ENCODE results near the gene SZT2.

Gene SZT2

DNA sequence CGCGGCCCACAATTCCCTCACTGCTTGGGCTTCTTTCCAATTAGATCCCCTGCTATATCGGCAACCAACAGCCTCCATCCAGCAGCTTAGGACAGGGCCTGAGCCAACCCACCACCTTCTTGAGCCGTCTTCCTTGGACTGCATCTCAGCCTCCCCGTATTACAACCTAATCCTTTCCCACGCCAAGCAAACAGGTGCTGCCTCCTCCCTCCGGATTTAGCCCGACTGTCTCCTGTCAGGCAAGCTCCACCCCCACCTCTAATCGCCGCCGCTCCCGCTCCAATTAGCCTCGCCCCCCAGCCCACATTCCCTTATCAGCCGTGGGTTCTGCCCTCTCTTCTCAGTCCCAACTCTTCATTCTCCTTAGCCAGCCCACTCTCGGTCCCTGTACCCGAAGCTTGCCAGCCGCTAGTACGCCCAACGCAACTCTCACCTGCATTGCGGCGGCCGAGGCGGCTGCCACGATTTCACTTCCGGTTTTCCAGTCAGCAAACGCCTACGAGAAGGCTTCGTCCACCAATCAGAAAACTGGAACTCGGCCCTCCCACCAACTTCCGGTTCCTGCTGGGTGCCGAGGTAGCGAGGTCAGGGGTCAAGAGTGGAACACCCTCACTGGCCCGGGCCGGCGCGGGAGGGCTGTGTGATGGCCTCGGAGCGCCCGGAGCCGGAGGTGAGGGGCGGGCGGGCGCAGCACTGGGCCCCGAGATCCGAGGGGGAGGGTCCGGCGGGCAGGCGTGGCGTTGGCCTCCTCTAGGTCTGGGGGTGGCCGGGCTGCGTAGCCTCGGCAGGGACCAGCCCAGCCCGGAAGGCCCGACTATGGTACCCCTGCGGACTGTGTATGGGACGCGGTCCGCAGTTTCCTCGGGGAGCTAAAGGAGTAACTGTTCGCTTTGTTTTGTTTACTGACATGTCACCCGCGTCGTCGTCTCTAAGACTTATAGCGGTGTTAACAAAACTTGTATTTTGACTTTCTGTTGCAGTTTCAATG, at the start of gene SZT2, which contains the start of gene MED8:
Gene SZT2, plus strand, starts transcription at position 574 of the 988 bp plus-strand sequence. Its CDS starts 70 bp downstream, at position 644.
Gene MED8, minus strand, starts transcription at position 475 of the 988 bp plus-strand sequence. Its CDS starts 36 bp downstream, at position 439.
- no peaks in the 10 kb centered on the region for H3K27me3 ChIP-seq (ENCODE audit: control insufficient read depth in 1 of 2, insufficient read depth in 2 of 2, low read length in 2 of 2)
- no peaks in the 10 kb centered on the region for H3K9me3 ChIP-seq (ENCODE audit: control insufficient read depth in 2 of 2, low read length in 2 of 2)
- H3K4me1 ChIP-seq (ENCODE audit: control insufficient read depth, insufficient read depth, low read length): peaks cover 21% of the 10 kb centered on the region

DNA sequence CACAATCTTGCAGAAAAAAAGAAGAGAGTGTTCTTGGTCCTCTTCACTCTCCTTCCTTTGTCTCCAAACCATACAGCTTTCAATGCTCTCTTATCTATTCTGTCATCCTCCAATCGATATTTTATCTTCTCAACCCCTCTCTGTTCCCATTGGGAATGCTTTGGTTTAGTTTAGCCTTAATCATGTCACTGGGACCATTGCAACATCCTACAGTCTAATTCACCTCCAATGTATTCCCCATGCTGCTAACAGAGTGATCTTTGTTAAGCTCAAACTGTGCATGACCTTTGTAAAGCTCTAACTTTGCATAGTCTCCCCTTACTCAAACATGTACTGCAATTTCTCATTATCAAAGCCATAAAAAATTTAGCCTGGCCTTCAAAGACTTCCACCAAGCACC, 49.1 kb upstream of the SZT2 start:
- Histone ChIP-seq H3K4me3 (ENCODE audit: low read length in 2 of 2) (no peak overlapping the region), H3K27me3 (ENCODE audit: control insufficient read depth in 1 of 2, insufficient read depth in 2 of 2, low read length in 2 of 2) (no peaks in the 10 kb centered on the region), H3K27ac (ENCODE audit: low read length) (no peak overlapping the region), H3K9me3 (ENCODE audit: control insufficient read depth in 2 of 2, low read length in 2 of 2) (no peaks in the 10 kb centered on the region), H3K9ac (ENCODE audit: low read length in 2 of 2) (no peak overlapping the region), H3K4me1 (ENCODE audit: control insufficient read depth, insufficient read depth, low read length) (no peaks in the 10 kb centered on the region), H3K36me3 (ENCODE audit: control insufficient read depth in 2 of 2, insufficient read depth in 2 of 2, low read length in 2 of 2) (no peaks in the 10 kb centered on the region)

More for the DNA sequence above, at the start of gene SZT2, which contains the start of gene MED8:
- peak within 1 kb of the TSS; percentile 73 for H3K27ac ChIP-seq (ENCODE audit: low read length)
- peaks cover 27% of the 10 kb centered on the region in 2 donors for H3K36me3 ChIP-seq (ENCODE audit: control insufficient read depth in 2 of 2, insufficient read depth in 2 of 2, low read length in 2 of 2)
- H3K4me3 ChIP-seq (ENCODE audit: low read length in 2 of 2): peak within 1 kb of the TSS; percentile 94 to 99
- H3K9ac ChIP-seq (ENCODE audit: low read length in 2 of 2): peak within 1 kb of the TSS; percentile 92 to 97

DNA sequence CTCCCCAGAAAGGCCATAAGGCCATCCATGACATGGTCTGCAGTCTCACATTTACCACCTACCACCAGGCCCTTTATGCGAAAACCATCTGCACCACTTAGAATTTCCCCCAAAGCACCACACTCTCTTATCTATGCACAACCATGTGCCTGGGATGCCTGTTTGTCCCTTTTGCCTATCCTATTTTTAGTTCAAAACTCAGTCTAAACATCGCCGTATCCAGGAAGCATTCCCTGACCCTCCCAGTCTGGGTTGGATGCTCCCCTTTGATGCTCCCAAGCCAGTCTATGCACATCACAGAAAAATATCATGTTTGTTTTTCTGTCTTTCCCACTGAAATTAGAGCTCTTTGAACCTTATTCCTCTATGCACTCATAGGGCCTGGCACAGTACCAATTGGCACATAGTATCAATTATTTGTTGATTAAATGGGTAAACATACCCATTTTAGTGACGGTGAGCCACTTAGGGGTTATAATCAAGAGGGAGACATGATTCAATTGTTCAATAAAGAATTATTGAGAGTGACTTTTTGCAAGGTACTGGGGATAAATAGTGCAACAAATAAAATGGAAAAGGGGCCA, 45.3 kb upstream of the SZT2 start:
- no peaks in the 10 kb centered on the region for H3K9me3 ChIP-seq (ENCODE audit: control insufficient read depth in 2 of 2, low read length in 2 of 2)
- no peak overlapping the region for H3K9ac ChIP-seq (ENCODE audit: low read length in 2 of 2)
- no peaks in the 10 kb centered on the region for H3K36me3 ChIP-seq (ENCODE audit: control insufficient read depth in 2 of 2, insufficient read depth in 2 of 2, low read length in 2 of 2)
- H3K27ac ChIP-seq (ENCODE audit: low read length): no peak overlapping the region
- no peaks in the 10 kb centered on the region for H3K27me3 ChIP-seq (ENCODE audit: control insufficient read depth in 1 of 2, insufficient read depth in 2 of 2, low read length in 2 of 2)
- no peak overlapping the region for H3K4me3 ChIP-seq (ENCODE audit: low read length in 2 of 2)
- peaks cover 13% of the 10 kb centered on the region for H3K4me1 ChIP-seq (ENCODE audit: control insufficient read depth, insufficient read depth, low read length)

DNA sequence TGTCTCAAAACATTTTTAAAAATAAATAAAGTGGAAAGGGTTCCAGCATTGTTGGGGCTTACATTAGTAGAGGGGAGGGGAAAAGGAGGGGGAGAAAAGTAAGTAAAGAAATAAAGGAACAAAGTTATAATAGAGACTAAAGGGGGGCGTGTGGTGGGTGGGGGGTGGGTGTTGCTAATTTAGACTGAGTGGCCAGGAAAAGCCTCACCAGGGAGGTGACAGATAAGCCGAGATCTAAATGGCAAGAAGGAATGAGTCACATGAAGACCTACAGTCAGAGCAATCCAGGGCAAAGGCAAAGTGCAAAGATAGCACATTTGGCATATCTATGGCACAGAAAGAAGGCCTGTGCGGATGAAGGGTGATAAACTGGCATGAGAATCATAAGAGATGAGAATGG, 44.6 kb upstream of the SZT2 start:
- Histone ChIP-seq H3K4me1 (ENCODE audit: control insufficient read depth, insufficient read depth, low read length) (peaks cover 20% of the 10 kb centered on the region), H3K9me3 (ENCODE audit: control insufficient read depth in 2 of 2, low read length in 2 of 2) (no peaks in the 10 kb centered on the region), H3K36me3 (ENCODE audit: control insufficient read depth in 2 of 2, insufficient read depth in 2 of 2, low read length in 2 of 2) (no peaks in the 10 kb centered on the region), H3K4me3 (ENCODE audit: low read length in 2 of 2) (no peak overlapping the region), H3K27me3 (ENCODE audit: control insufficient read depth in 1 of 2, insufficient read depth in 2 of 2, low read length in 2 of 2) (no peaks in the 10 kb centered on the region), H3K9ac (ENCODE audit: low read length in 2 of 2) (no peak overlapping the region), H3K27ac (ENCODE audit: low read length) (no peak overlapping the region)

DNA sequence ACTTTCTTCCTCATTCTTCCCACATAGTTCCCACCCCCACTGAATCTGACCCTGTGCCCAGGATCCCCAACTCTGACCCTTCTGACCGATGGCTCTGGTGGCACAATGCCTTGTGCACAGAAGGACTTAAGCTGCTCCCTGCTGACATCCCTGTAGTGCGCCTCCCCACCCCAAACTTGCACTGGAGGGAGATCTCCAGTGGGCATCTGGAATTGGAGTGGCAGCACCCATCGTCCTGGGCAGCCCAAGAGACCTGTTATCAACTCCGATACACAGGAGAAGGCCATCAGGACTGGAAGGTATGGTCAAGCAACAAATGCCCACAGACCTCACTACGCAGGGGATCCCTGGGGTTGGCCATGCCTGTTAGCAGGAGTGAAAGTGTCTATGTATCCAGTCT, 43.1 kb upstream of the SZT2 start:
- peaks cover 20% of the 10 kb centered on the region for H3K4me1 ChIP-seq (ENCODE audit: control insufficient read depth, insufficient read depth, low read length)
- H3K36me3 ChIP-seq (ENCODE audit: control insufficient read depth in 2 of 2, insufficient read depth in 2 of 2, low read length in 2 of 2): no peaks in the 10 kb centered on the region
- no peak overlapping the region for H3K4me3 ChIP-seq (ENCODE audit: low read length in 2 of 2)
- no peaks in the 10 kb centered on the region for H3K9me3 ChIP-seq (ENCODE audit: control insufficient read depth in 2 of 2, low read length in 2 of 2)
- H3K9ac ChIP-seq (ENCODE audit: low read length in 2 of 2): no peak overlapping the region
- no peaks in the 10 kb centered on the region for H3K27me3 ChIP-seq (ENCODE audit: control insufficient read depth in 1 of 2, insufficient read depth in 2 of 2, low read length in 2 of 2)
- no peak overlapping the region for H3K27ac ChIP-seq (ENCODE audit: low read length)

DNA sequence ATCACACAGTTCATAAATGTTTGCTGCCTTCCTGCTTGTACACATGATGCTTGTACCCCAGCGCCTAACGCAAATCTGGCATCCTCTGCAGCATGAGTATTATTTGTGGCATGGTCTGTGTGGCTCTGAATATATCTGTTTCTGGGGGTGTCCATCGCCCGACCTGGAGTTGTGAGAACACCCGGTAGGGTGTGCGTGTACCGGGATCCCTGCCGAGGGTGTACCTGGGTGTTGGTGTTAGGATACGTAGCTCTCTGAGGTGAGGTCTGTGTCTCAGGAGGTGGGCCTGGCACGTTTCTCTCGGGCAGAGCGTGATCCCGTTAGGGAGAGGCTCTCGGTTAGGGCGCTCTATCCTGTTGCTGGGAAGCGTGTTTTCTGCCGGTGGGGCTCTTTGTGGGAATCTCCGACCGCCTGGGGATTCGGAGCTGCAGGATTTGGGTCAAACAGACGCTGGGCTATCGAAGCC, 41.3 kb upstream of the SZT2 start:
- no peaks in the 10 kb centered on the region for H3K27me3 ChIP-seq (ENCODE audit: control insufficient read depth in 1 of 2, insufficient read depth in 2 of 2, low read length in 2 of 2)
- peak overlapping the region; percentile 82 for H3K27ac ChIP-seq (ENCODE audit: low read length)
- no peaks in the 10 kb centered on the region for H3K9me3 ChIP-seq (ENCODE audit: control insufficient read depth in 2 of 2, low read length in 2 of 2)
- no peaks in the 10 kb centered on the region for H3K36me3 ChIP-seq (ENCODE audit: control insufficient read depth in 2 of 2, insufficient read depth in 2 of 2, low read length in 2 of 2)
- peaks cover 20% of the 10 kb centered on the region for H3K4me1 ChIP-seq (ENCODE audit: control insufficient read depth, insufficient read depth, low read length)
- H3K9ac ChIP-seq (ENCODE audit: low read length in 2 of 2): peak overlapping the region; percentile 76 to 86
- peak overlapping the region; percentile 73 to 79 for H3K4me3 ChIP-seq (ENCODE audit: low read length in 2 of 2)

DNA sequence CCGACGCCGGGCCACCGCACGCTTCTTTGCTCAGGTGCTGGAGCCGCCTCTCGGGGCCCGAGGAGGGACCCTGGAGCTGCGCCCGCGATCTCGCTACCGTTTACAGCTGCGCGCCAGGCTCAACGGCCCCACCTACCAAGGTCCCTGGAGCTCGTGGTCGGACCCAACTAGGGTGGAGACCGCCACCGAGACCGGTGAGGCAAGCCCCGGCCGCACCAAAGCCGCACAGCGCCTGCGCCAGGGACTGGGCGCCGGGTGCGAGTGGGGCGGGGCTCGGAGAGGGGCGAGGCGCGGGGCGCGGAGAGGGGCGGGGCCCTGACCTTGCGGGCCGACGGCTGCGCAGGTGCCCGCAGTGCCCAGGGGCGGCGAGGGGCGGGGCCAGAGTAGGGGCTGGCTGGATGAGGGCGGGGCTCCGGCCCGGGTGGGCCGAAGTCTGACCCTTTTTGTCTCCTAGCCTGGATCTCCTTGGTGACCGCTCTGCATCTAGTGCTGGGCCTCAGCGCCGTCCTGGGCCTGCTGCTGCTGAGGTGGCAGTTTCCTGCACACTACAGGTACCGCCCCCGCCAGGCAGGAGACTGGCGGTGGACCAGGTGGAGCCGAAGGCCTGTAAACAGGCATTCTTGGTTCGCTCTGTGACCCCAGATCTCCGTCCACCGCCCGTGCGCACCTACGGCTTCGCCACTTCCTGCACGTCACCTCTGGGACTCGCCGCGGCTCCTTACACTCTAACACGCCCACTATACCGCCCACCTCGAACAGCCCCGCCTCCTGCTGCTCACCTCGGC, 40.7 kb upstream of the SZT2 start:
- Histone ChIP-seq H3K27me3 (ENCODE audit: control insufficient read depth in 1 of 2, insufficient read depth in 2 of 2, low read length in 2 of 2) (no peaks in the 10 kb centered on the region), H3K9ac (ENCODE audit: low read length in 2 of 2) (peak overlapping the region; percentile 76 to 86), H3K4me1 (ENCODE audit: control insufficient read depth, insufficient read depth, low read length) (peaks cover 20% of the 10 kb centered on the region), H3K4me3 (ENCODE audit: low read length in 2 of 2) (peak overlapping the region; percentile 73 to 79), H3K36me3 (ENCODE audit: control insufficient read depth in 2 of 2, insufficient read depth in 2 of 2, low read length in 2 of 2) (no peaks in the 10 kb centered on the region), H3K27ac (ENCODE audit: low read length) (peak overlapping the region; percentile 82), H3K9me3 (ENCODE audit: control insufficient read depth in 2 of 2, low read length in 2 of 2) (no peaks in the 10 kb centered on the region)

DNA sequence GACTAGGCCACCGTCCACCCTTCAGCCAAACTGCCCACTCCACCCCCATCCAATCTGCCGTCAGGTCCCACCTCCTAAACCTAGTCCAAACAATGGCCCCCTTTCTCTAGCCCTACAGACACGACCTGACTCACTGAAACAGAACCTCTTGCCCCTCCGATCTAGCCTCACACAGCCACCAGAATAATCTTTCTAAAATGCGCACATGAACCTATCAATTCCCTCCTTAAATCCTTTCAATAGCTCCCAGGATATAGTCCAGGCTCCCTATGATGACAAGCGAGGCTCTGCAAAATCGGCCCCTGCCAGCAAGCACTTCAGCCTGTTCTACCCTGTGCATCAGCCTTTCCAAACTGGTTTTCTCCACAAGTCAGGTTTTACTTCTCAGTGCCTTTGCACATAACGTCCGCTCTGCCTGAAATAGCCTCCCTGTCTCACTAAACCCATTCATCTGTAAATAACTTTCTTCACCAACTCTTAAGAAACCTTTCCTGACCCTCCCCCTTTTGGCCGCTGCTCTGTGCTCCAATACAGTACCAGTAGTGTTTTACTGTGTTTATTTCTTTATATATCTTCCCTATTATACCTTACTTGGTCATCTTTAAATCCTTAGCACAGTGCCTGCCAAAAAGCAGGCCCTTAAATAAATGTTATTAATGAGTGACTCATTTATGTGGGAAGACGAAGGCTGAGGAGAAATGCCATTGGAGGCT, 39.9 kb upstream of the SZT2 start:
- H3K36me3 ChIP-seq (ENCODE audit: control insufficient read depth in 2 of 2, insufficient read depth in 2 of 2, low read length in 2 of 2): no peaks in the 10 kb centered on the region
- peak overlapping the region; percentile 76 to 86 for H3K9ac ChIP-seq (ENCODE audit: low read length in 2 of 2)
- peak overlapping the region; percentile 73 to 79 for H3K4me3 ChIP-seq (ENCODE audit: low read length in 2 of 2)
- no peaks in the 10 kb centered on the region for H3K9me3 ChIP-seq (ENCODE audit: control insufficient read depth in 2 of 2, low read length in 2 of 2)
- no peaks in the 10 kb centered on the region for H3K27me3 ChIP-seq (ENCODE audit: control insufficient read depth in 1 of 2, insufficient read depth in 2 of 2, low read length in 2 of 2)
- H3K27ac ChIP-seq (ENCODE audit: low read length): peak overlapping the region; percentile 82
- H3K4me1 ChIP-seq (ENCODE audit: control insufficient read depth, insufficient read depth, low read length): peaks cover 20% of the 10 kb centered on the region

DNA sequence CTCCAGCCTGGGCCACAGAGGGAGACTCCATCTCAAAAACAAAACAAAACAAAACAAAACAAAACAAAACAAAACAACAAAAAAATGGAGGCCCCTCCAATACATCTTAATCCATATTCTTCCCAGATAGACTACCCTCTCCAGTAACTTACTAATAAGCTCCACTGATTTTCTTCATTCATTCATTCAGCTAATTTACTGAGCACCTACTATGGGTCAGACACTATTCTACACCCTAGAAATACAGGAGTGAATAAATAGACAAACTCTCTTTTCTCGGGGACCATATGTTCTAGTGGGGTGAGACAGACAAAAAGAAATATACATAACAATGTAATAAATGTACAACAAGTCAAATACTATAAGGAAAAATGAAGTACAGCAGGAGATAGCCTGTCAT, 38.7 kb upstream of the SZT2 start:
- Histone ChIP-seq H3K9ac (ENCODE audit: low read length in 2 of 2) (no peak overlapping the region), H3K9me3 (ENCODE audit: control insufficient read depth in 2 of 2, low read length in 2 of 2) (no peaks in the 10 kb centered on the region), H3K27me3 (ENCODE audit: control insufficient read depth in 1 of 2, insufficient read depth in 2 of 2, low read length in 2 of 2) (no peaks in the 10 kb centered on the region), H3K4me1 (ENCODE audit: control insufficient read depth, insufficient read depth, low read length) (peaks cover 20% of the 10 kb centered on the region), H3K4me3 (ENCODE audit: low read length in 2 of 2) (no peak overlapping the region), H3K36me3 (ENCODE audit: control insufficient read depth in 2 of 2, insufficient read depth in 2 of 2, low read length in 2 of 2) (no peaks in the 10 kb centered on the region), H3K27ac (ENCODE audit: low read length) (no peak overlapping the region)
